Fibroblast of lung (primary cell): ENCODE data around the gene TLE5. TPM values are rescaled to one million over a fixed set of nuclear protein-coding genes. Genes with fewer than 3 reads are reported as not detected.

Source experiments
- DNase-seq, 2 donors: peaks; one replicate each; pipeline versions ENCODE4 v3.0.0 to v3.0.0-alpha.2; 2010; ENCODE audit warnings: low read depth in 2 of 2
- H2AFZ ChIP-seq: 2 replicates; pipeline ENCODE4 v1.5.1; 2012; ENCODE audit warnings: low read length, control low read depth, inconsistent platforms
- H3K27ac ChIP-seq: 2 replicates; pipeline ENCODE4 v1.5.1; 2011; ENCODE audit warnings: low read length, control low read depth; ENCODE audit not compliant: insufficient read depth
- H3K27me3 ChIP-seq: 2 replicates; pipeline ENCODE4 v1.5.1; 2011; ENCODE audit warnings: mild to moderate bottlenecking, low read length; ENCODE audit not compliant: control insufficient read depth, insufficient read depth
- H3K36me3 ChIP-seq: 2 replicates; pipeline ENCODE4 v1.5.1; 2011; ENCODE audit warnings: low read length; ENCODE audit not compliant: control insufficient read depth, insufficient read depth
- H3K4me1 ChIP-seq: 2 replicates; pipeline ENCODE4 v1.5.1; 2011; ENCODE audit warnings: low read length; ENCODE audit not compliant: control insufficient read depth, insufficient read depth; ENCODE audit errors: extremely low read depth
- H3K4me2 ChIP-seq: 2 replicates; pipeline ENCODE4 v1.5.1; 2011; ENCODE audit warnings: low read length, control low read depth; ENCODE audit not compliant: insufficient read depth; ENCODE audit errors: extremely low read depth
- H3K4me3 ChIP-seq, 4 experiments: fragments of 200-600 bp in 1 of 4; sonication (generic) in 1 of 4; replicated peaks in 1 of 4; 2 replicates each; pipeline ENCODE4 v1.5.1; 2011 to 2016; ENCODE audit warnings: low read length in 4 of 4, low read depth in 3 of 4, mild to moderate bottlenecking in 3 of 4, control low read depth in 2 of 4, inconsistent platforms in 1 of 4, mixed read lengths in 1 of 4; ENCODE audit not compliant: insufficient read depth in 1 of 4; ENCODE audit errors: control extremely low read depth in 1 of 4
- H3K79me2 ChIP-seq: 2 replicates; pipeline ENCODE4 v1.5.1; 2012; ENCODE audit warnings: mild to moderate bottlenecking, low read length, inconsistent platforms; ENCODE audit not compliant: control insufficient read depth, insufficient read depth
- H3K9ac ChIP-seq: 2 replicates; pipeline ENCODE4 v1.5.1; 2011; ENCODE audit warnings: mild to moderate bottlenecking, low read length, control low read depth; ENCODE audit not compliant: insufficient read depth
- H3K9me3 ChIP-seq: 2 replicates; pipeline ENCODE4 v1.5.1; 2012; ENCODE audit warnings: low read depth, low read length; ENCODE audit not compliant: control insufficient read depth, insufficient read depth
- H4K20me1 ChIP-seq: 2 replicates; pipeline ENCODE4 v1.5.1; 2011; ENCODE audit warnings: low read length; ENCODE audit not compliant: control insufficient read depth, insufficient read depth; ENCODE audit errors: extremely low read depth
- EZH2 ChIP-seq: IDR thresholded peaks from 2 replicates; pipeline ENCODE4 v1.5.1; 2012; ENCODE audit warnings: low read length, control low read depth, mild to moderate bottlenecking; ENCODE audit errors: missing control alignments
- polyA plus RNA-seq, 2 donors: library from polyadenylated mRNA; depleted of rRNA in 1 of 2; stranded (reverse) in 1 of 2; unstranded in 1 of 2; fragments of >200 nt; gene quantifications; 2 replicates each; pipeline ENCODE4 v1.2.1, GENCODE V29; 2011 to 2012; ENCODE audit warnings: missing spikeins in 1 of 2
- total RNA-seq: library from RNA; depleted of rRNA; stranded (reverse); fragments of >200 nt; gene quantifications from 2 replicates; pipeline ENCODE4 v1.2.1, GENCODE V29; 2014
- TF ChIP-seq, protein P1 (sequence below), 2 donors: IDR thresholded peaks in 1 of 2; conservative IDR thresholded peaks in 1 of 2; 1 replicate in 1 of 2; 2 replicates in 1 of 2; pipeline ENCODE4 v1.5.1; 2011 to 2012; ENCODE audit warnings: low read length in 2 of 2, control low read depth in 1 of 2, inconsistent platforms in 1 of 2, low read depth in 1 of 2, mild to moderate bottlenecking in 1 of 2

TLE5 gene
- total and polyA plus RNA-seq, 2 donors (not counting 1 experiment from before 2014, with no cell fraction given) = 173 to 319 TPM

DNA sequence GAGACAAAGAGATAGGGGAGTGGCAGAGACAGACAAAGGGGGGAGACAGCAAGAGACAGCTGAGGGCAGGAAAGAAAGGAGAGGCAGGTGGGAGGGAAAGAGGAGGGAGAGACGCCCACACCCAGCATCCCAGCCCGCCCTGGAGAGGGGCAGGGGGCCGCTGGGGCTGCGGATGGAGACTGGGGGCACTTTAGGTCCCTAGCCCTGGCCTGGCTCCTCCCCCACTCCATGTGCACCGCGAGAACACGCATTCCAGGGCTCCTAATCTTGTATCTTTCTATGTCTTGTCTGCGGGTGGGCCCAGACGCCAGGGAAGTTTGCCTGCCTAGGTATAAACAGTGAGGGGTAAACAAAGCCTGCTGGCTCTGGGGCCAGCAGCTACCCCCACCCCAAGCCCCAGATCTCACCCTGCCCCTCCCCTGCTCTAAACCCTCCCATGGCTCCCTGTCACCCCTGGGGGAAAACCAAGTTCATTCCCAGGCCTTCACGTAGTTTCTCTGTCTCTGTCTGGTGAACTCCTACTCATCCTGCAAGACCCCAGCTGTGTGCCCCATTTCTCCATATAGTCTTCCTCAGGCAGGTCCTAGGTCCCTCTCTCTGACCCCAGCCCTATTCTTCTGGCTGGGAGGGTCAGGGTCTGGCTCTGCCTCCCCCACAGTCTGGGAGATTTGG is 5.7 kb downstream of the TLE5 start:
- no peak overlapping the region for H3K27ac ChIP-seq
- no peaks in the 10 kb centered on the region for H4K20me1 ChIP-seq
- TF ChIP-seq EZH2 = no peak
- TF ChIP-seq, protein P1, sequence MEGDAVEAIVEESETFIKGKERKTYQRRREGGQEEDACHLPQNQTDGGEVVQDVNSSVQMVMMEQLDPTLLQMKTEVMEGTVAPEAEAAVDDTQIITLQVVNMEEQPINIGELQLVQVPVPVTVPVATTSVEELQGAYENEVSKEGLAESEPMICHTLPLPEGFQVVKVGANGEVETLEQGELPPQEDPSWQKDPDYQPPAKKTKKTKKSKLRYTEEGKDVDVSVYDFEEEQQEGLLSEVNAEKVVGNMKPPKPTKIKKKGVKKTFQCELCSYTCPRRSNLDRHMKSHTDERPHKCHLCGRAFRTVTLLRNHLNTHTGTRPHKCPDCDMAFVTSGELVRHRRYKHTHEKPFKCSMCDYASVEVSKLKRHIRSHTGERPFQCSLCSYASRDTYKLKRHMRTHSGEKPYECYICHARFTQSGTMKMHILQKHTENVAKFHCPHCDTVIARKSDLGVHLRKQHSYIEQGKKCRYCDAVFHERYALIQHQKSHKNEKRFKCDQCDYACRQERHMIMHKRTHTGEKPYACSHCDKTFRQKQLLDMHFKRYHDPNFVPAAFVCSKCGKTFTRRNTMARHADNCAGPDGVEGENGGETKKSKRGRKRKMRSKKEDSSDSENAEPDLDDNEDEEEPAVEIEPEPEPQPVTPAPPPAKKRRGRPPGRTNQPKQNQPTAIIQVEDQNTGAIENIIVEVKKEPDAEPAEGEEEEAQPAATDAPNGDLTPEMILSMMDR (conservative IDR thresholded peaks at IDR 0.05 in 1 of 2, IDR thresholded peaks at IDR 0.05 in 1 of 2; ENCODE audit: low read depth in 1 of 2, low read length in 2 of 2) = no peak
- no peak overlapping the region for H3K4me2 ChIP-seq
- no peak for DNase-seq
- peaks cover 8% of the 10 kb centered on the region for H3K4me1 ChIP-seq
- H3K9ac ChIP-seq = no peak overlapping the region
- peaks cover 27% of the 10 kb centered on the region for H3K36me3 ChIP-seq
- H3K9me3 ChIP-seq = no peaks in the 10 kb centered on the region
- no peaks in the 10 kb centered on the region for H3K27me3 ChIP-seq
- H2AFZ ChIP-seq = no peak overlapping the region
- H3K4me3 ChIP-seq = no peak overlapping the region
- peaks cover 18% of the 10 kb centered on the region for H3K79me2 ChIP-seq

DNA sequence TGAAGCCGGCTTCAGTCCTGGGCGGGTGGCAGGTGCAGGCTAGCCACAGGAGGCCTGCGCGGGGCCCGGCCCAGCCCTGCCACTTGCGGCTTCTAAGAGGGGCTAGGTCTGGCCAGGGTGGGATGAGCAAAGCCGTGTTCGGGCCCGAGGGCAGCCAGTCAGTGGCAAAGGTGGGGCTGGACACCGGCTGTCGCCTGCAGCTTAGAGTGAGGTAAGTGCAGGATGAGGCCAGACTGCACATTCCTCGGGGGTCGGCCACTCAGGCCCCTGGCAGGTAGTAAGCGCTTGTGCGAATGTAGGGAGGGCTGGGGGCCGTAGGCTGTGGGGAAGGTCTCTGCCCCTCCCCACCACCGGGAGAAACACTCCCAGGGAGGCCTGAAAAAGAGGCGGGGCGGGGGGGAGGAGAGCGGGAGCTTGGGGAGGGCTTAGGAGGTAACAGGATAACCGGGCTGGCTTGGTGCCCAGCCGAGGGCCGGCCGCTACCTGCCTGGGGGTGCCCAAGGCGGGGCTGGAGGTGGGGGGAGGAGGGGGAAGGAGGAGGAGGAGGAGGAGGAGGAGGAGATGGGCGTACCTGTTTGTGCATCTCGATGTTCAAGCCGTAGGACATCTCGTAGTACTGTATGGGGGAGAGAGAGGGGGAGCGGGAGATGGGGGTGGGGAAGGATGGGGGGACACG is 6.4 kb downstream of the TLE5 start:
- Histone ChIP-seq H3K36me3 (peaks cover 25% of the 10 kb centered on the region), H3K9me3 (no peaks in the 10 kb centered on the region), H3K9ac (no peak overlapping the region), H3K4me1 (peaks cover 8% of the 10 kb centered on the region), H3K79me2 (peaks cover 14% of the 10 kb centered on the region), H3K4me3 (no peak overlapping the region), H4K20me1 (no peaks in the 10 kb centered on the region), H3K27ac (no peak overlapping the region), H2AFZ (no peak overlapping the region), H3K4me2 (no peak overlapping the region), H3K27me3 (no peaks in the 10 kb centered on the region)
- DNase-seq = no peak
- no peak for TF ChIP-seq EZH2
- TF ChIP-seq, protein P1 (conservative IDR thresholded peaks at IDR 0.05 in 1 of 2, IDR thresholded peaks at IDR 0.05 in 1 of 2; ENCODE audit: low read depth in 1 of 2, low read length in 2 of 2) = no peak

DNA sequence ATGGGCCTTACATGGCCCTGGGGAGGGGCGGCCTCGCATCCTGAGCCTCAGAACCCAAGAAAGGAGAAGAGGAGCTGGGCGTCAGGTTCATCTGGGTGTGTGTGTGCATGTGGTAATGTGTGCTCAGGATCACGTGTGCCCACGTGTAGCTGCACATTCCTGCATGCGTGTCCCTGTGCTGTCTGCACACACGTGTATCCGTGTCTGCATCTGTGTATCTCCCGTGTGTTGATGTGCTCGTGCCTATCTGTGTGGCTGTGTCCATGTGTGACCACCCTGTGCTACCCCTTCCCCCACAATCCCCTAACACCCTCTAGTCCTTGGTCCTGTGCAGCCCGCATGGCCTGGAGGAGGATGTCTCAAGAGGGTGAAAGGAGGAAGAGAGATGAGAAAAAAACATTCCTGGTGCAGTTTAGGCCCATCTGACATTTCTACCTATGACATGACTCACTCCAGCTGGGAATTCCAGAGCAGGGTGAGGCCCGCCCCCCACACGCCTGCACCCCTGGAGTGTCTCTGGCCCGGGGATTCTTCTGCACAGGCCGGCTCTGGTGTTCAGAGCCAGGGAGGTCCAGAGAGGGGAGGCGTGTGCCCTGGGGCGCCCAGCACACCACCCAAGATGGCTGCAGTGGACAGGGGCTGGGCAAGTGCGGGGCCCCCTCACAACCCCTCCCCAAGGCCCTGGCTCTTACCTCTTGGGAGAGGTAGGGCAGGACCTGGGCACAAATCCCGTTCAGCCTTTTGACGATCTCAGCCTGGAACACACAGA is 7.1 kb downstream of the TLE5 start:
- H3K27ac ChIP-seq = no peak overlapping the region
- no peaks in the 10 kb centered on the region for H4K20me1 ChIP-seq
- H3K4me3 ChIP-seq = no peak overlapping the region
- H3K9ac ChIP-seq = no peak overlapping the region
- H3K4me1 ChIP-seq = peaks cover 8% of the 10 kb centered on the region
- no peaks in the 10 kb centered on the region for H3K9me3 ChIP-seq
- no peak overlapping the region for H2AFZ ChIP-seq
- H3K4me2 ChIP-seq = no peak overlapping the region
- no peaks in the 10 kb centered on the region for H3K27me3 ChIP-seq
- TF ChIP-seq, protein P1 (conservative IDR thresholded peaks at IDR 0.05 in 1 of 2, IDR thresholded peaks at IDR 0.05 in 1 of 2; ENCODE audit: low read depth in 1 of 2, low read length in 2 of 2) = no peak
- no peak for TF ChIP-seq EZH2
- DNase-seq = peak in 1 of 2 donors; percentile 56
- peaks cover 25% of the 10 kb centered on the region for H3K36me3 ChIP-seq
- H3K79me2 ChIP-seq = peaks cover 12% of the 10 kb centered on the region
